ENCODE data around the gene PRKAG2.
A peak's percentile ranks its signal among the peaks of the same experiment; 100 is the strongest.
"Not testable (repeated sequence)": the region's sequence is repeated elsewhere in the genome, so short reads cannot be mapped to it uniquely, and the experiment has no call there.

PRKAG2 gene

GRCh38 chr7:151787348-151787747, 89.6 kb downstream of the PRKAG2 start:
- no peak for DNase-seq (ENCODE audit: low read depth in 2 of 2)

GRCh38 chr7:151786936-151787335, 90.0 kb downstream of the PRKAG2 start:
- DNase-seq (ENCODE audit: low read depth in 2 of 2) = no peak

GRCh38 chr7:151786241-151786640, 90.7 kb downstream of the PRKAG2 start:
- no peak for DNase-seq (ENCODE audit: low read depth in 2 of 2)

- DNase-seq (ENCODE audit: low read depth in 2 of 2) = no peak
These were observed 91.3 kb downstream of the PRKAG2 start for GRCh38 chr7:151785681-151785965.

GRCh38 chr7:151784853-151785680, 91.8 kb downstream of the PRKAG2 start:
- no peak for DNase-seq (ENCODE audit: low read depth in 2 of 2)

- DNase-seq (ENCODE audit: low read depth in 2 of 2) = no peak
These were observed 92.8 kb downstream of the PRKAG2 start for GRCh38 chr7:151783958-151784575.

GRCh38 chr7:151782598-151783448, 94.1 kb downstream of the PRKAG2 start:
- DNase-seq (ENCODE audit: low read depth in 2 of 2) = peak; percentile 73

- DNase-seq (ENCODE audit: low read depth in 2 of 2) = not testable (repeated sequence)
These were observed 94.7 kb downstream of the PRKAG2 start for GRCh38 chr7:151782256-151782597.

- DNase-seq (ENCODE audit: low read depth in 2 of 2) = no peak
These were observed 95.6 kb downstream of the PRKAG2 start for GRCh38 chr7:151781161-151781845.

- no peak for DNase-seq (ENCODE audit: low read depth in 2 of 2)
These were observed 96.3 kb downstream of the PRKAG2 start for GRCh38 chr7:151780631-151781030.

- DNase-seq (ENCODE audit: low read depth in 2 of 2) = no peak
These were observed 97.2 kb downstream of the PRKAG2 start for GRCh38 chr7:151779678-151780077.

- DNase-seq (ENCODE audit: low read depth in 2 of 2) = no peak
These were observed 97.7 kb downstream of the PRKAG2 start for GRCh38 chr7:151779255-151779654.

GRCh38 chr7:151777908-151778670, 98.8 kb downstream of the PRKAG2 start:
- no peak for DNase-seq (ENCODE audit: low read depth in 2 of 2)

- DNase-seq (ENCODE audit: low read depth in 2 of 2) = no peak
These were observed 99.4 kb downstream of the PRKAG2 start for GRCh38 chr7:151777495-151777880.

GRCh38 chr7:151776876-151777494, 99.9 kb downstream of the PRKAG2 start:
- DNase-seq (ENCODE audit: low read depth in 2 of 2) = no peak

GRCh38 chr7:151776446-151776845, 100.5 kb downstream of the PRKAG2 start:
- no peak for DNase-seq (ENCODE audit: low read depth in 2 of 2)

GRCh38 chr7:151775547-151776443, 101.1 kb downstream of the PRKAG2 start:
- no peak for DNase-seq (ENCODE audit: low read depth in 2 of 2)

- DNase-seq (ENCODE audit: low read depth in 2 of 2) = no peak
These were observed 102.0 kb downstream of the PRKAG2 start for GRCh38 chr7:151774951-151775350.

- DNase-seq (ENCODE audit: low read depth in 2 of 2) = no peak
These were observed 103.1 kb downstream of the PRKAG2 start for GRCh38 chr7:151773797-151774196.

- no peak for DNase-seq (ENCODE audit: low read depth in 2 of 2)
These were observed 106.7 kb downstream of the PRKAG2 start for GRCh38 chr7:151770232-151770631.

Measured in stimulated activated CD8-positive, alpha-beta memory T cell treated with anti-CD3 and anti-CD28 coated beads, Interleukin-15, amount 100 ng/mL, for 48 hours (primary cell).